ENCODE measurements around the gene DSE.

DSE gene

DNA sequence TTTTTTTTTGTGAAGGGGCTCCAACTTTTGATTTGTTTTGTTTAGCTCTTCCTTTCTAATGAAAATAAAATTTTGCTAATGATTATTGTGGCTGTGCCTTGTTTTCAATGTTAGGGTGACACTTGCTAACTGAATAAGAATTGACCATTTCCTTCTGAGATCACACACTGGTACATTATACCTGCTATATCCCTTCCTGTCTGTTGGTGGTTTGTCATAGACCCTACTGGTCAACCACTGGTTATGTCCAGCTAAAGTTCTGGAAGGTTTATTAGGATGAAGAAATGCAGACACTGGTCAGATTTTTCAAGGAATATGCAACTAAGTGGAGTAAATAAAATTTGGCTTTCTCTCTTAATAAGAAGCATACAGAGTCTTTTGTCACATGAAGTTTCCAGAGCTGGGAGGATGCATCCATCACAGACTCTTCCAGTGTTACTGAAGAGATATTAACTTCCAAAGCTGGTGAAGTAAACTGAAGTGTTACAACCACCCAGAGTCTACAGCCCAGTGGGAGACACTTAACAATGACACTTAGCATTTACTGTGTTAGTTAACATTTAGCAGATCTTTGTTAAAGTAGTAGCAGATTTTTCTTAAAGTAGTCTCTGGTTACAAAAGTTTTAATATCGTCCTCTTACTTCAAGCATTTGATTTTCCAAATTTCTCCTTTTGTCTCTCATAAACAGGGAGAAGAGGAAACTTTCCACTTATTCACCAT, 121.0 kb downstream of the DSE start:
- no peak for DNase-seq

DNA sequence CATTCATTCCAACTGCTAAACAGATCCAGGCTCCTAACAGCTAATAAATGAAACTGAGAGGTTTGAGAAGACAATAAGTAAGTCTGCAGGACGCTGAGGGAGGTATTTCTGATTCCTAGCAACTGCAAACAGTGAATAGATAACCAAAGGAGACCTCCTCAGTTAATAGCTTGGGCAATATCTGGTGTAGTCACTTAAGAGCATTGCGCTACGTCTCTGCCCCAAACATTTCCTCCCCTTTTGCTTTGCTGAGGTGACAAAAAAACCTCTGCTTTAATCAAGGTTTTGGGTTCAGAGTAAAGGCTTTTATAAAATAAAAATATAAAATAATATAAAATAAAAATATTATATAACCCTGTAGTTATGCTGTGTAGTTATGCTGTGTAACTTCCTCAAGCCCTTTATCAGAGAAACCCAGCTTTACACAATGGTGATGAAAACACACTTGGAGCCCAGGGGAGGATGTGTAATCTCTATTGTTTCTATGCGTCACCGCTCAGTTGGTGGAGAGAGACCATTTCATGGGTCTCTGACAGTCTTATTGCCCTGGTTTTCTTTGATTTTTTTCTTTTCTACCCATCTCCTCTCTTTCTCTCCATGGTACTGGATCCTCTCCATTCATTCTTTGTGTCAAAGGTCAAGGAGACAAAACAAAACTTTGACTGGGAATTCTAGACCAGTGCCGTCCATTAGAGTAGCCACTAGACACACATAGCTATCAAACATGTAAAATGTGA, 121.8 kb downstream of the DSE start:
- DNase-seq = no peak
